ENCODE results near the gene GUCA2A. TPM values are rescaled to one million over a fixed set of nuclear protein-coding genes. Genes with fewer than 3 reads are reported as not detected.

The GUCA2A gene
- polyA plus RNA-seq, 1 of the 3 experiments (the other 2 are of a cell fraction) = not detected

DNA sequence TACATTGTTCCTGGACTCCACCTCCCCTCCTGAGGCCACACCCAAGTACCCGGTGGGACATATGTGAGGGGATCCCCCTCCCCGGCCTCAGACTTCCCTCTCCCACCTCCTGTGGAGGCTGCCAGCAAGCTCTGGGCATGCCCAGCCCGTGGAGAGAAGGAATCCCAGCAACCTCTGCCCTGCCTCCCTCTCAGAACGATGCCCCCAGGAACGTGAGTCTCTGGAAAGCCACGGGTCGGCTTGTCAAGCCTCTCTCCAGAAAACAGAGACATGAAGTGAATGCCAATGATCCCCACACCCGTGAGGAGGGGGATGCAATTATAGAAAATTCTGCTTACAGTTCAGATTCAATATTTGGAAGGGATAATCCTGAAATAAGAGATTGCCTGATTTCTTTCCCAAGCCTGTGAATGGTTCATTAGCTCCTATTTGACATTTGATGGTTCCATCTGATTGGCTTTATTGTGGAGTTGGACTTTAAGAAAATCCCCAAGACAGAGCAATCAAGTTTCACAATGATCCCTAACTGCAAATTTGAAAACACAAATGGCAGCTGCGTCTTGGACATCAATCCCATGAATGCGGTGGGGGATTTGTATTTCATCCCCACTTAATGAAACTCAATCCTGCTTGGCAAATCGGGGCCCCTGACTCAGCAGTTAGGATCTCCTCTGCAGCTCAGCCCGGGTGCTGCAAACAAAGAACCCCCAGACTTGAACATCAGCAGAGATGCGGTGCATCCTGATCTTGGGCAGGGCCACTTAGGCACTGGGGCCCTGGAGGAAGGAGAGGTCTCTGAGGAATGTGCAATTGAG lies 20.4 kb downstream of the GUCA2A start:
- ChIA-PET CTCF (interaction anchor here (1.1 to 4.0 kb wide), 3 partner anchors 28 to 570 kb away, joined by 3 to 18 read pairs (median 3); no protein-coding TSS in a partner anchor), POLR2A (interaction anchor here (1.3 kb wide), 1 partner anchor 21 kb away, joined by 5 read pairs; no protein-coding TSS in a partner anchor)
- no peaks in the 10 kb centered on the region; the same call in 1 of the 2 replicates for H3K27me3 ChIP-seq (ENCODE audit: insufficient read depth)
- no peaks in the 10 kb centered on the region for H3K9me3 ChIP-seq
- TF ChIP-seq ELF1 (IDR thresholded peaks at IDR 0.05) = no peak
- TF ChIP-seq RCOR1 (IDR thresholded peaks at IDR 0.05; ENCODE audit: low read length) = no peak
- TF ChIP-seq, protein P1, sequence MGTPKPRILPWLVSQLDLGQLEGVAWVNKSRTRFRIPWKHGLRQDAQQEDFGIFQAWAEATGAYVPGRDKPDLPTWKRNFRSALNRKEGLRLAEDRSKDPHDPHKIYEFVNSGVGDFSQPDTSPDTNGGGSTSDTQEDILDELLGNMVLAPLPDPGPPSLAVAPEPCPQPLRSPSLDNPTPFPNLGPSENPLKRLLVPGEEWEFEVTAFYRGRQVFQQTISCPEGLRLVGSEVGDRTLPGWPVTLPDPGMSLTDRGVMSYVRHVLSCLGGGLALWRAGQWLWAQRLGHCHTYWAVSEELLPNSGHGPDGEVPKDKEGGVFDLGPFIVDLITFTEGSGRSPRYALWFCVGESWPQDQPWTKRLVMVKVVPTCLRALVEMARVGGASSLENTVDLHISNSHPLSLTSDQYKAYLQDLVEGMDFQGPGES (IDR thresholded peaks at IDR 0.05; ENCODE audit: low read depth, low read length) = no peak
- TF ChIP-seq GABPA (IDR thresholded peaks at IDR 0.05; ENCODE audit: low read depth) = no peak
- TF ChIP-seq TCF12 (IDR thresholded peaks at IDR 0.05) = no peak
- TF ChIP-seq RFX5 (IDR thresholded peaks at IDR 0.05; ENCODE audit: low read length) = no peak
- TF ChIP-seq, protein P2, sequence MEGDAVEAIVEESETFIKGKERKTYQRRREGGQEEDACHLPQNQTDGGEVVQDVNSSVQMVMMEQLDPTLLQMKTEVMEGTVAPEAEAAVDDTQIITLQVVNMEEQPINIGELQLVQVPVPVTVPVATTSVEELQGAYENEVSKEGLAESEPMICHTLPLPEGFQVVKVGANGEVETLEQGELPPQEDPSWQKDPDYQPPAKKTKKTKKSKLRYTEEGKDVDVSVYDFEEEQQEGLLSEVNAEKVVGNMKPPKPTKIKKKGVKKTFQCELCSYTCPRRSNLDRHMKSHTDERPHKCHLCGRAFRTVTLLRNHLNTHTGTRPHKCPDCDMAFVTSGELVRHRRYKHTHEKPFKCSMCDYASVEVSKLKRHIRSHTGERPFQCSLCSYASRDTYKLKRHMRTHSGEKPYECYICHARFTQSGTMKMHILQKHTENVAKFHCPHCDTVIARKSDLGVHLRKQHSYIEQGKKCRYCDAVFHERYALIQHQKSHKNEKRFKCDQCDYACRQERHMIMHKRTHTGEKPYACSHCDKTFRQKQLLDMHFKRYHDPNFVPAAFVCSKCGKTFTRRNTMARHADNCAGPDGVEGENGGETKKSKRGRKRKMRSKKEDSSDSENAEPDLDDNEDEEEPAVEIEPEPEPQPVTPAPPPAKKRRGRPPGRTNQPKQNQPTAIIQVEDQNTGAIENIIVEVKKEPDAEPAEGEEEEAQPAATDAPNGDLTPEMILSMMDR (IDR thresholded peaks at IDR 0.05) = no peak
- TF ChIP-seq, protein P3, sequence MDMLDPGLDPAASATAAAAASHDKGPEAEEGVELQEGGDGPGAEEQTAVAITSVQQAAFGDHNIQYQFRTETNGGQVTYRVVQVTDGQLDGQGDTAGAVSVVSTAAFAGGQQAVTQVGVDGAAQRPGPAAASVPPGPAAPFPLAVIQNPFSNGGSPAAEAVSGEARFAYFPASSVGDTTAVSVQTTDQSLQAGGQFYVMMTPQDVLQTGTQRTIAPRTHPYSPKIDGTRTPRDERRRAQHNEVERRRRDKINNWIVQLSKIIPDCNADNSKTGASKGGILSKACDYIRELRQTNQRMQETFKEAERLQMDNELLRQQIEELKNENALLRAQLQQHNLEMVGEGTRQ (IDR thresholded peaks at IDR 0.05; ENCODE audit: borderline replicate concordance, low read depth, low read length) = no peak
- TF ChIP-seq, protein P4, sequence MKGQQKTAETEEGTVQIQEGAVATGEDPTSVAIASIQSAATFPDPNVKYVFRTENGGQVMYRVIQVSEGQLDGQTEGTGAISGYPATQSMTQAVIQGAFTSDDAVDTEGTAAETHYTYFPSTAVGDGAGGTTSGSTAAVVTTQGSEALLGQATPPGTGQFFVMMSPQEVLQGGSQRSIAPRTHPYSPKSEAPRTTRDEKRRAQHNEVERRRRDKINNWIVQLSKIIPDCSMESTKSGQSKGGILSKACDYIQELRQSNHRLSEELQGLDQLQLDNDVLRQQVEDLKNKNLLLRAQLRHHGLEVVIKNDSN (IDR thresholded peaks at IDR 0.05; ENCODE audit: borderline replicate concordance, low read depth) = no peak
- no peak for TF ChIP-seq RAD21 (IDR thresholded peaks at IDR 0.05; ENCODE audit: low read length)
- TF ChIP-seq EP300 (IDR thresholded peaks at IDR 0.05; ENCODE audit: borderline replicate concordance in 1 of 2, low read depth in 1 of 2, low read length in 1 of 2) = no peak
- no peak for TF ChIP-seq YY1 (IDR thresholded peaks at IDR 0.05; ENCODE audit: low read depth)
- no peak for TF ChIP-seq TEAD4 (IDR thresholded peaks at IDR 0.05; ENCODE audit: borderline replicate concordance, insufficient read depth)
- no peak for TF ChIP-seq FOXM1 (IDR thresholded peaks at IDR 0.05; ENCODE audit: low read depth)
- TF ChIP-seq, protein P5, sequence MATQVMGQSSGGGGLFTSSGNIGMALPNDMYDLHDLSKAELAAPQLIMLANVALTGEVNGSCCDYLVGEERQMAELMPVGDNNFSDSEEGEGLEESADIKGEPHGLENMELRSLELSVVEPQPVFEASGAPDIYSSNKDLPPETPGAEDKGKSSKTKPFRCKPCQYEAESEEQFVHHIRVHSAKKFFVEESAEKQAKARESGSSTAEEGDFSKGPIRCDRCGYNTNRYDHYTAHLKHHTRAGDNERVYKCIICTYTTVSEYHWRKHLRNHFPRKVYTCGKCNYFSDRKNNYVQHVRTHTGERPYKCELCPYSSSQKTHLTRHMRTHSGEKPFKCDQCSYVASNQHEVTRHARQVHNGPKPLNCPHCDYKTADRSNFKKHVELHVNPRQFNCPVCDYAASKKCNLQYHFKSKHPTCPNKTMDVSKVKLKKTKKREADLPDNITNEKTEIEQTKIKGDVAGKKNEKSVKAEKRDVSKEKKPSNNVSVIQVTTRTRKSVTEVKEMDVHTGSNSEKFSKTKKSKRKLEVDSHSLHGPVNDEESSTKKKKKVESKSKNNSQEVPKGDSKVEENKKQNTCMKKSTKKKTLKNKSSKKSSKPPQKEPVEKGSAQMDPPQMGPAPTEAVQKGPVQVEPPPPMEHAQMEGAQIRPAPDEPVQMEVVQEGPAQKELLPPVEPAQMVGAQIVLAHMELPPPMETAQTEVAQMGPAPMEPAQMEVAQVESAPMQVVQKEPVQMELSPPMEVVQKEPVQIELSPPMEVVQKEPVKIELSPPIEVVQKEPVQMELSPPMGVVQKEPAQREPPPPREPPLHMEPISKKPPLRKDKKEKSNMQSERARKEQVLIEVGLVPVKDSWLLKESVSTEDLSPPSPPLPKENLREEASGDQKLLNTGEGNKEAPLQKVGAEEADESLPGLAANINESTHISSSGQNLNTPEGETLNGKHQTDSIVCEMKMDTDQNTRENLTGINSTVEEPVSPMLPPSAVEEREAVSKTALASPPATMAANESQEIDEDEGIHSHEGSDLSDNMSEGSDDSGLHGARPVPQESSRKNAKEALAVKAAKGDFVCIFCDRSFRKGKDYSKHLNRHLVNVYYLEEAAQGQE (IDR thresholded peaks at IDR 0.05; ENCODE audit: low read depth, low read length) = no peak
- TF ChIP-seq, protein P6, sequence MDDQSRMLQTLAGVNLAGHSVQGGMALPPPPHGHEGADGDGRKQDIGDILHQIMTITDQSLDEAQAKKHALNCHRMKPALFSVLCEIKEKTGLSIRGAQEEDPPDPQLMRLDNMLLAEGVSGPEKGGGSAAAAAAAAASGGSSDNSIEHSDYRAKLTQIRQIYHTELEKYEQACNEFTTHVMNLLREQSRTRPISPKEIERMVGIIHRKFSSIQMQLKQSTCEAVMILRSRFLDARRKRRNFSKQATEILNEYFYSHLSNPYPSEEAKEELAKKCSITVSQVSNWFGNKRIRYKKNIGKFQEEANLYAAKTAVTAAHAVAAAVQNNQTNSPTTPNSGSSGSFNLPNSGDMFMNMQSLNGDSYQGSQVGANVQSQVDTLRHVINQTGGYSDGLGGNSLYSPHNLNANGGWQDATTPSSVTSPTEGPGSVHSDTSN (IDR thresholded peaks at IDR 0.05) = no peak
- no peak for TF ChIP-seq TAF1 (IDR thresholded peaks at IDR 0.05; ENCODE audit: borderline replicate concordance, low read depth, low read length)
- H3K36me3 ChIP-seq (replicated peaks in 1 of 2; ENCODE audit: control insufficient read depth in 1 of 2, insufficient read depth in 2 of 2, low read length in 1 of 2) = no peaks in the 10 kb centered on the region
- no peak overlapping the region for H3K27ac ChIP-seq (ENCODE audit: low read depth in 2 of 2, low read length in 1 of 2)
- no peak overlapping the region for H3K4me2 ChIP-seq
- no peaks in the 10 kb centered on the region for H3K4me1 ChIP-seq (ENCODE audit: control insufficient read depth in 1 of 2, insufficient read depth in 2 of 2, low read depth in 1 of 2, low read length in 1 of 2)
- H3K9ac ChIP-seq = no peak overlapping the region
- no peaks in the 10 kb centered on the region for H3K9me2 ChIP-seq
- DNase-seq = no peak
- H2AFZ ChIP-seq (ENCODE audit: low read depth) = no peak overlapping the region
- no peaks in the 10 kb centered on the region for H3F3A ChIP-seq (replicated peaks; ENCODE audit: insufficient read depth)
- WGBS (ENCODE audit: low lambda C conversion rate) = 55% methylated on average over 13 of the region's 13 CpGs
- H4K20me1 ChIP-seq (ENCODE audit: insufficient read depth) = no peaks in the 10 kb centered on the region
- no peak overlapping the region for H3K4me3 ChIP-seq (ENCODE audit: low read depth in 2 of 2, low read length in 1 of 2)
- H3K79me2 ChIP-seq (ENCODE audit: insufficient read depth) = no peaks in the 10 kb centered on the region
